ENCODE data around the gene ANKRD10.
A peak's percentile ranks its signal among the peaks of the same experiment; 100 is the strongest.

Gene ANKRD10

DNA sequence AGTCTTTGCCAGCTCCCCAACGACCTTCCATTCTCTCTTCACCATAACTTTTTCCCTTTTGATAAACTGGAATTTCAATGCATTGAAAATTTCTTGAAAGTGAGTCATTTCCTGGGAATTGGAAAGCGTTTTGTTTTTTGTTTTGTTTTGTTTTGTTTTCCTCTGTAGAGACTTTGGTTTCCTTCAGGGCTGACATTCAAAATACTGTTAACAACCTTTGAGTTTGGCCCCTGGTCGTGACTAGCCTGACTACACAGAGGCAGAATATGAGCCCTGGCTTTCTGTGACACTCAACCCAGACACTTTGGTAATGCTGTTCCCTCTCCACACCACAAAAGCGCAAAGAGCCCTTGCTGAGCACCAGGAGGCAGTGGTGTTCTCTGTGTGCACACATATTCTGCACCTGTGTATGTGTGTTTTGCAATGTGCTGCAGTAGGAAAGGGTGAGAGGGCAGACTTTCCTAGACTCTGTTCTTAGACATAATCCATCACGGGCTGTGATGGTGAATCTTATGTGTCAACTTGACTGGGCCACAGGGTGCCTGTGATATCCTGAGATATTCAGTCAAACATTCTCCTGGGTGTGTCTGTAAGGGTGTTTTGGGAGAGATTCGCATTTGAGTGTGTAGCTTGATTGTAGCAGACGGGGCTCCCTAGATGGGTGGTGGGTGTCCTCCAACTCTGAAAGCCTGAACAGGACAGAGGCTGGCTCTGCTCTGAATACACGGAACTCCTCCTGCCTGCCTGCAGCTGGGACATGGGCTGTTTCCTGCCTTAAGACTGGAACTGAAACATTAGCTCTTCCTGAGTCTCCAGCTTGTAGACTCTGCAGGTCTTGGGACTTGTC, 29.5 kb upstream of the ANKRD10 start:
- in situ Hi-C loops (cut with MboI; ENCODE audit: low sequenced_read_pairs, unreplicated experiment) = no loop called here
- TF ChIP-seq, protein P1, sequence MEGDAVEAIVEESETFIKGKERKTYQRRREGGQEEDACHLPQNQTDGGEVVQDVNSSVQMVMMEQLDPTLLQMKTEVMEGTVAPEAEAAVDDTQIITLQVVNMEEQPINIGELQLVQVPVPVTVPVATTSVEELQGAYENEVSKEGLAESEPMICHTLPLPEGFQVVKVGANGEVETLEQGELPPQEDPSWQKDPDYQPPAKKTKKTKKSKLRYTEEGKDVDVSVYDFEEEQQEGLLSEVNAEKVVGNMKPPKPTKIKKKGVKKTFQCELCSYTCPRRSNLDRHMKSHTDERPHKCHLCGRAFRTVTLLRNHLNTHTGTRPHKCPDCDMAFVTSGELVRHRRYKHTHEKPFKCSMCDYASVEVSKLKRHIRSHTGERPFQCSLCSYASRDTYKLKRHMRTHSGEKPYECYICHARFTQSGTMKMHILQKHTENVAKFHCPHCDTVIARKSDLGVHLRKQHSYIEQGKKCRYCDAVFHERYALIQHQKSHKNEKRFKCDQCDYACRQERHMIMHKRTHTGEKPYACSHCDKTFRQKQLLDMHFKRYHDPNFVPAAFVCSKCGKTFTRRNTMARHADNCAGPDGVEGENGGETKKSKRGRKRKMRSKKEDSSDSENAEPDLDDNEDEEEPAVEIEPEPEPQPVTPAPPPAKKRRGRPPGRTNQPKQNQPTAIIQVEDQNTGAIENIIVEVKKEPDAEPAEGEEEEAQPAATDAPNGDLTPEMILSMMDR (IDR thresholded peaks at IDR 0.05; ENCODE audit: borderline replicate concordance, control extremely low read depth, extremely low read depth, insufficient read depth, missing control alignments) = peak; percentile 68
- peak; percentile 76 for DNase-seq (ENCODE audit: low spot score)

DNA sequence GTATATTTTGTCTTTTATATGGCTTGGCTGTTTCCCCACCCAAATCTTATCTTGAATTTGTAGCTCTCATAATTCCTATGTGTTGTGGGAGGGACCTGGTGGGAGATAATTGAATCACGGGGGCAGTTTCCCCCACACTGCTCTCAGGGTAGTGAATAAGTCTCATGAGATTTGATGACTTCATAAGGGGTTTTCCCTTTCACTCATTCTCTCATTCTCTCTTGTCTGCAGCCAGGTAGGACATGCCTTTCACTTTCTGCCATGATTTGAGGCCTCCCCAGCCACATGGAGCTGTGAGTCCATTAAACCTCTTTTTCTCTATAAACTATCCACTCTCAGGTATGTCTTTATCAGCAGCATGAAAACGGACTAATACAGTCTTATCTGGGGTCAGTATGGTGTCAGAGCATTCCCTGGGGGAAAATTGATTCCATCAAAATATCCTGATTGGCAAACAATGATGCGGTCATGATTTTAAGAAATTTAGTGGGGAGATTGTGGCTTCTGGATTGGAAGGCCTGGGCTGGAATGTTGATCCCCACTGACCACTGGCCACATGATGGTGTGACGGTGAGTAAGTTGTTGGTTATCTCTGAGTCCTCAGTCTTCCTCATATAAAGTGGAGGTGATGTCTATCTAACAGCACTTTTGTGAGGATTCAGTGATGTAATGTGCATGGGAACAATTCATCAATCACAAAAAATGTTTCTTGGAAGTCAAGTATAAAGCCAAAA, 27.5 kb upstream of the ANKRD10 start:
- in situ Hi-C loops (cut with MboI; ENCODE audit: low sequenced_read_pairs, unreplicated experiment) = no loop called here
- no peak for DNase-seq (ENCODE audit: low spot score)
- TF ChIP-seq, protein P1 (IDR thresholded peaks at IDR 0.05; ENCODE audit: borderline replicate concordance, control extremely low read depth, extremely low read depth, insufficient read depth, missing control alignments) = no peak

DNA sequence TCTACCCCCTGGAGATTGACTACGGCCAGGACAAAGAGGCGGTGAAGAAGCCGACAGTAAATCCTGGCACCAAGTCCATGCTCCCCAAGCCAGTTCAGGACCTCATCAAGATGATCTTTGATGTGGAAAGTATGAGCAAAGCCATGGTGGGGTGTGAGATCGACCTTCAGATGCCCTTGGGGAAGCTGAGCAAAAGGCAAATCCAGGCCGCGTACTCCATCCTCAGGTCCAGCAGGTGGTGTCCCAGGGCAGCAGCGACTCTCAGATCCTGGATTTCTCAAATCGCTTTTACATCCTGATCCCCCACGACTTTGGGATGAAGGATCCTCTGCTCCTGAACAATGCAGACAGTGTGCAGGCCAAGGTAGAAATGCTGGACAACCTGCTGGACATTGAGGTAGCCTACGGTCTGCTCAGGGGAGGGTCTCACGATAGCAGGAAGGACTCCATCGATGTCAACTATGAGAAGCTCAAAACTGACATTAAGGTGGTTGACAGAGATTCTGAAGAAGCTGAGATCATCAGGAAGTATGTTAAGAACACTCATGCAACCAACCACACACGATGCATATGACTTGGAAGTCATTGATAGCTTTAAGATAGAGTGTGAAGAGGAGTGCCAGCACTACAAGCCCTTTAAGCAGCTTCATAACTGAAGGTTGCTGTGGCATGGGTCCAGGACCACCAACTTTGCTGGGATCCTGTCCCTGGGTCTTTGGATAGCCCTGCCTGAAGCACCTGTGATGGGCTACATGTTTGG, 24.0 kb upstream of the ANKRD10 start:
- DNase-seq (ENCODE audit: low spot score) = no peak
- TF ChIP-seq, protein P1 (IDR thresholded peaks at IDR 0.05; ENCODE audit: borderline replicate concordance, control extremely low read depth, extremely low read depth, insufficient read depth, missing control alignments) = no peak
- in situ Hi-C loops (cut with MboI; ENCODE audit: low sequenced_read_pairs, unreplicated experiment) = no loop called here

DNA sequence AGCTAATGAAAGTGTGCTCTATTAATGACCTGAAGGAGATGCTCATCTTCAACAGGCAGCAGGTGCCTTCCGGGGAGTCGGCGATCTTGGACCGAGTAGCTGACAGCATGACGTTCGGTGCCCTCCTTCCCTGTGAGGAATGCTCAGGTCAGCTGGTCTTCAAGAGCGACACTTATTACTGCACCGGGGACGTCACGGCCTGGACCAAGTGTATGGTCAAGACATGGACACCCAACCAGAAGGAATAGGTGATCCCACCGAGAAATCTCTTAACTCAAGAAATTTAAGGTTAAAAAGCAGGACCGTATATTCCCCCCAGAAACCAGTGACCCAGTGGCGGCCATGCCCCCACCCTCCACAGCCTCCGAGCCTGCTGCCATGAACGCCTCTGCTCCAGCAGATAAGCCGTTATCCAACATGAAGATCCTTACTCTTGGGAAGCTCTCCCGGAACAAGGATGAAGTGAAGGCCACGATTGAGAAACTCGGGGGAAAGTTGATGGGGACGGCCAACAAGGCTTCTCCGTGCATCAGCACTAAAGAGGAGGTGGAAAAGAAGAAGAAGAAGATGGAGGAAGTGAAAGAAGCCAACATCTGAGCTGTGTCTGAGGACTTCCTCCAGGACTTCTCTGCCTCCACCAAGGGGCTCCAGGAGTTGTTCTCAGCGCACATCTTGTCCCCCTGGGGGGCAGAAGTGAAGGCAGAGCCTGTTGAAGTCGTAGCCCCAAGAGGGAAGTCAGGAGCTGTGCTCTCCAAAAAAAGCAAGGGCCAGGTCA, 22.8 kb upstream of the ANKRD10 start:
- DNase-seq (ENCODE audit: low spot score) = no peak
- in situ Hi-C loops (cut with MboI; ENCODE audit: low sequenced_read_pairs, unreplicated experiment) = no loop called here
- TF ChIP-seq, protein P1 (IDR thresholded peaks at IDR 0.05; ENCODE audit: borderline replicate concordance, control extremely low read depth, extremely low read depth, insufficient read depth, missing control alignments) = no peak

DNA sequence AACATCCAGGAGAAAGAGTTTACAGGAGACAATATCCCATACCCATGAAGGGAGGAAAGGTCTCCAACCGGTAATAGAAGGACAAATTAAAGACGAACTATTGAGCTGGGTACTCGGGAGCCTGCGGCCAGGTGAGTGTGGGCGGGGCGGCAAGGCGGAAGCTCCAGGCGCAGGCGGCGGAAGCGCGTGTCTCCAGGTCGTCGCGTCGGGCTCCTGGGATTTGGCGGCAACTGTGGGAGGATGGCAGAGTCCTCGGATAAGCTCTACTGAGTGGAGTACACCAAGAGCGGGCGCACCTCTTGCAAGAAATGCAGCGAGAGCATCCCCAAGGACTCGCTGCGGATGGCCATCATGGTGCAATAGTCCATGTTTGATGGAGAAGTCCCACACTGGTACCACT, 21.6 kb upstream of the ANKRD10 start:
- in situ Hi-C loops (cut with MboI; ENCODE audit: low sequenced_read_pairs, unreplicated experiment) = no loop called here
- TF ChIP-seq, protein P1 (IDR thresholded peaks at IDR 0.05; ENCODE audit: borderline replicate concordance, control extremely low read depth, extremely low read depth, insufficient read depth, missing control alignments) = no peak
- no peak for DNase-seq (ENCODE audit: low spot score)

DNA sequence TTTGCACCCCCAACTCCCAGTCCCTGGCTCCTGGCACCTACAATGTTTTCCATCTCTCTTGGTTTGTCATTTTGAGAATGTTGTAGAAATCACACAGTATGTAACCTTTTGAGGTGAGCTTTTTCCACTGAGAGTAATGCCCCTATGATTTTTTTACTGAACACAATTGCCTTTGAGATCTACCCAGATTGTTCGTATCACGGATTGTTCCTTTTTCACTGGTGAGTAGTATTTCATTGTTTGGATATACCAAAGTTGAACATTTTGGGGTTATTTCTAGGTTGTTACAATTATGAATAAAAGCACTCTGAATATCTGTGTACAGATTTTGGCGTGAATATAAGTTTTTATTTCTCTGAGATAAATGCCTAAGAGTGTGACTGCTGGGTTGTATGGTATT, 17.7 kb upstream of the ANKRD10 start:
- in situ Hi-C loops (cut with MboI; ENCODE audit: low sequenced_read_pairs, unreplicated experiment) = no loop called here
- no peak for DNase-seq (ENCODE audit: low spot score)
- TF ChIP-seq, protein P1 (IDR thresholded peaks at IDR 0.05; ENCODE audit: borderline replicate concordance, control extremely low read depth, extremely low read depth, insufficient read depth, missing control alignments) = no peak
